Epithelial cell of proximal tubule (primary cell): ENCODE data around the gene FOXO1. TPM values are rescaled to one million over a fixed set of nuclear protein-coding genes. Genes with fewer than 3 reads are reported as not detected.

Experiments used
- DNase-seq: peaks from one replicate; pipeline ENCODE4 v3.0.0-alpha.2; 2011; ENCODE audit warnings: low read depth
- H3K4me3 ChIP-seq: 2 replicates; pipeline ENCODE4 v1.5.1; 2011; ENCODE audit warnings: low read depth, mild to moderate bottlenecking, low read length
- CTCF ChIP-seq: conservative IDR thresholded peaks from 2 replicates; pipeline ENCODE4 v1.5.1; 2012; ENCODE audit warnings: low read depth, mild to moderate bottlenecking, low read length
- total RNA-seq: library from RNA; depleted of rRNA; stranded (reverse); fragments of >200 nt; gene quantifications from 2 replicates; pipeline ENCODE4 v1.2.3, GENCODE V29; 2015

FOXO1 gene
- total RNA-seq, 1 donor from 2014 or later, result 6.3 TPM

GRCh38 chr13:40583738-40584137 is 82.7 kb downstream of the FOXO1 start:
- no peak for TF ChIP-seq CTCF
- DNase-seq, result no peak

GRCh38 chr13:40582531-40582930 is 83.9 kb downstream of the FOXO1 start:
- no peak for DNase-seq
- no peak overlapping the region for H3K4me3 ChIP-seq
- TF ChIP-seq CTCF, result no peak

More at GRCh38 chr13:40583738-40584137, 82.7 kb downstream of the FOXO1 start:
- H3K4me3 ChIP-seq, result no peak overlapping the region

GRCh38 chr13:40581277-40581579 is 85.2 kb downstream of the FOXO1 start:
- no peak for DNase-seq
- TF ChIP-seq CTCF, result no peak
- H3K4me3 ChIP-seq, result no peak overlapping the region

GRCh38 chr13:40580566-40581276 is 85.7 kb downstream of the FOXO1 start:
- DNase-seq, result no peak
- TF ChIP-seq CTCF, result no peak
- H3K4me3 ChIP-seq, result no peak overlapping the region

GRCh38 chr13:40579535-40579934 is 86.9 kb downstream of the FOXO1 start:
- TF ChIP-seq CTCF, result no peak
- no peak for DNase-seq
- H3K4me3 ChIP-seq, result no peak overlapping the region

GRCh38 chr13:40578055-40578454 is 88.4 kb downstream of the FOXO1 start:
- TF ChIP-seq CTCF, result no peak
- DNase-seq, result peak; percentile 54
- no peak overlapping the region for H3K4me3 ChIP-seq

GRCh38 chr13:40576369-40576768 is 90.1 kb downstream of the FOXO1 start:
- no peak for DNase-seq
- TF ChIP-seq CTCF, result no peak
- H3K4me3 ChIP-seq, result no peak overlapping the region
